ENCODE results near the gene MBP. TPM values are rescaled to one million over a fixed set of nuclear protein-coding genes. Genes with fewer than 3 reads are reported as not detected.

MBP gene
- polyA plus RNA-seq, 1 donor from 2014 or later: 3.3 TPM

DNA sequence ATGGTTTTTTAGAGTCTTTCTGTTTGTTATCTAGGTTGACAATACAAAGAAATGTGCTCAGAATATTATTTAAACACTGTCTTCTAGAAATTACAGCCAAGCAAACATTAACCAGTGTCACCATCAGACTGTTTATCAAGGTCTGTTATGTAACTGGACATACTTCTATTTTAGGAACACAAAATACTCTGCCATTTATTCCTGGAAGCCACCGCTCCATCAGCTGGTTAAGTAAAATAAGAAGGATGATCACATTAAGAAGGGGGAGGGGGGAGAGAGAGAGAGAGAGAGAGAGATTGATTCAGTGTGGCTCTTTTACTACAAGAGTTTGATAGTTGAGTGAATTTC lies 47.9 kb downstream of the MBP start:
- no peak overlapping the region for H3K4me2 ChIP-seq (ENCODE audit: low read length)
- H3K4me3 ChIP-seq (ENCODE audit: low read length): no peak overlapping the region

GRCh38 chr18:77082316-77082955 lies 50.1 kb downstream of the MBP start:
- H2AFZ ChIP-seq (ENCODE audit: low read depth, low read length): no peak overlapping the region
- no peaks in the 10 kb centered on the region for H3K79me2 ChIP-seq (replicated peaks; ENCODE audit: insufficient read depth, low read length)
- no peaks in the 10 kb centered on the region for H3K36me3 ChIP-seq (ENCODE audit: insufficient read depth, low read length)
- no peak overlapping the region for H3K9ac ChIP-seq (ENCODE audit: low read length)
- no peak overlapping the region for H3K4me2 ChIP-seq (ENCODE audit: low read length)
- no peak overlapping the region for H3K27ac ChIP-seq (ENCODE audit: low read length)
- peaks cover 14% of the 10 kb centered on the region for H3K27me3 ChIP-seq (ENCODE audit: insufficient read depth, low read depth, low read length)
- H3F3A ChIP-seq (ENCODE audit: insufficient read depth, low read length, poor library complexity, severe bottlenecking): no peaks in the 10 kb centered on the region
- no peak overlapping the region for H3K4me3 ChIP-seq (ENCODE audit: low read length)
- H4K20me1 ChIP-seq (ENCODE audit: insufficient read depth): no peaks in the 10 kb centered on the region
- H3K9me2 ChIP-seq (ENCODE audit: insufficient read depth, low read length): no peaks in the 10 kb centered on the region
- H3K9me3 ChIP-seq (ENCODE audit: low read length): no peaks in the 10 kb centered on the region
- TF ChIP-seq CTCF (IDR thresholded peaks at IDR 0.05; ENCODE audit: poor library complexity, severe bottlenecking) (no peak), SMC3 (conservative IDR thresholded peaks at IDR 0.05; ENCODE audit: poor library complexity) (no peak), RAD21 (conservative IDR thresholded peaks at IDR 0.05) (no peak), POLR2AphosphoS5 (IDR thresholded peaks at IDR 0.05) (no peak), MXI1 (conservative IDR thresholded peaks at IDR 0.05; ENCODE audit: poor library complexity, severe bottlenecking) (no peak), TAF1 (IDR thresholded peaks at IDR 0.05; ENCODE audit: low read depth) (no peak), EZH2 (IDR thresholded peaks at IDR 0.05; ENCODE audit: borderline replicate concordance, insufficient read depth, low read length, poor library complexity, severe bottlenecking) (no peak)
- TF ChIP-seq, protein P1, sequence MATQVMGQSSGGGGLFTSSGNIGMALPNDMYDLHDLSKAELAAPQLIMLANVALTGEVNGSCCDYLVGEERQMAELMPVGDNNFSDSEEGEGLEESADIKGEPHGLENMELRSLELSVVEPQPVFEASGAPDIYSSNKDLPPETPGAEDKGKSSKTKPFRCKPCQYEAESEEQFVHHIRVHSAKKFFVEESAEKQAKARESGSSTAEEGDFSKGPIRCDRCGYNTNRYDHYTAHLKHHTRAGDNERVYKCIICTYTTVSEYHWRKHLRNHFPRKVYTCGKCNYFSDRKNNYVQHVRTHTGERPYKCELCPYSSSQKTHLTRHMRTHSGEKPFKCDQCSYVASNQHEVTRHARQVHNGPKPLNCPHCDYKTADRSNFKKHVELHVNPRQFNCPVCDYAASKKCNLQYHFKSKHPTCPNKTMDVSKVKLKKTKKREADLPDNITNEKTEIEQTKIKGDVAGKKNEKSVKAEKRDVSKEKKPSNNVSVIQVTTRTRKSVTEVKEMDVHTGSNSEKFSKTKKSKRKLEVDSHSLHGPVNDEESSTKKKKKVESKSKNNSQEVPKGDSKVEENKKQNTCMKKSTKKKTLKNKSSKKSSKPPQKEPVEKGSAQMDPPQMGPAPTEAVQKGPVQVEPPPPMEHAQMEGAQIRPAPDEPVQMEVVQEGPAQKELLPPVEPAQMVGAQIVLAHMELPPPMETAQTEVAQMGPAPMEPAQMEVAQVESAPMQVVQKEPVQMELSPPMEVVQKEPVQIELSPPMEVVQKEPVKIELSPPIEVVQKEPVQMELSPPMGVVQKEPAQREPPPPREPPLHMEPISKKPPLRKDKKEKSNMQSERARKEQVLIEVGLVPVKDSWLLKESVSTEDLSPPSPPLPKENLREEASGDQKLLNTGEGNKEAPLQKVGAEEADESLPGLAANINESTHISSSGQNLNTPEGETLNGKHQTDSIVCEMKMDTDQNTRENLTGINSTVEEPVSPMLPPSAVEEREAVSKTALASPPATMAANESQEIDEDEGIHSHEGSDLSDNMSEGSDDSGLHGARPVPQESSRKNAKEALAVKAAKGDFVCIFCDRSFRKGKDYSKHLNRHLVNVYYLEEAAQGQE (IDR thresholded peaks at IDR 0.05; ENCODE audit: borderline replicate concordance): no peak

More for the DNA sequence above, 47.9 kb downstream of the MBP start:
- H3K27me3 ChIP-seq (ENCODE audit: insufficient read depth, low read depth, low read length): peaks cover 14% of the 10 kb centered on the region
- TF ChIP-seq TAF1 (IDR thresholded peaks at IDR 0.05; ENCODE audit: low read depth): no peak
- no peak for TF ChIP-seq EP300 (conservative IDR thresholded peaks at IDR 0.05; ENCODE audit: poor library complexity, severe bottlenecking)
- no peak for TF ChIP-seq POLR2AphosphoS5 (IDR thresholded peaks at IDR 0.05)
- TF ChIP-seq, protein P1 (IDR thresholded peaks at IDR 0.05; ENCODE audit: borderline replicate concordance): no peak
- no peak for TF ChIP-seq EZH2 (IDR thresholded peaks at IDR 0.05; ENCODE audit: borderline replicate concordance, insufficient read depth, low read length, poor library complexity, severe bottlenecking)
- TF ChIP-seq RAD21 (conservative IDR thresholded peaks at IDR 0.05): no peak
- no peak for TF ChIP-seq SMC3 (conservative IDR thresholded peaks at IDR 0.05; ENCODE audit: poor library complexity)
- TF ChIP-seq MXI1 (conservative IDR thresholded peaks at IDR 0.05; ENCODE audit: poor library complexity, severe bottlenecking): no peak
- TF ChIP-seq CTCF (IDR thresholded peaks at IDR 0.05; ENCODE audit: poor library complexity, severe bottlenecking): no peak
- H4K20me1 ChIP-seq (ENCODE audit: insufficient read depth): no peaks in the 10 kb centered on the region
- H3K9ac ChIP-seq (ENCODE audit: low read length): no peak overlapping the region
- peak overlapping the region; percentile 15 for H3K27ac ChIP-seq (ENCODE audit: low read length)
- H3F3A ChIP-seq (ENCODE audit: insufficient read depth, low read length, poor library complexity, severe bottlenecking): no peaks in the 10 kb centered on the region
- no peaks in the 10 kb centered on the region for H3K9me3 ChIP-seq (ENCODE audit: low read length)
- no peaks in the 10 kb centered on the region for H3K79me2 ChIP-seq (replicated peaks; ENCODE audit: insufficient read depth, low read length)
- no peaks in the 10 kb centered on the region for H3K36me3 ChIP-seq (ENCODE audit: insufficient read depth, low read length)
- peak overlapping the region; percentile 8 for H2AFZ ChIP-seq (ENCODE audit: low read depth, low read length)
- H3K9me2 ChIP-seq (ENCODE audit: insufficient read depth, low read length): no peaks in the 10 kb centered on the region

All from neural cell (in vitro differentiated cells).